GM19468 (cell line): Measurements from ENCODE around the gene GTF3A.

ENCODE experiments used
- ATAC-seq: cut with Tn5 transposase; IDR thresholded peaks from one replicate; pipeline ENCODE4 v1.9.1; 2021; ENCODE audit warnings: mild to moderate bottlenecking, moderate library complexity, moderate number of reproducible peaks; ENCODE audit not compliant: unreplicated experiment; ENCODE audit errors: extremely low read depth

GTF3A gene

GRCh38 chr13:27403727-27404385 is 20.6 kb upstream of the GTF3A start:
- no peak for ATAC-seq

GRCh38 chr13:27404680-27405079 is 19.7 kb upstream of the GTF3A start:
- ATAC-seq = no peak

- ATAC-seq = no peak
Measured at GRCh38 chr13:27405546-27406134, 18.8 kb upstream of the GTF3A start.

GRCh38 chr13:27406178-27406939 is 18.1 kb upstream of the GTF3A start:
- no peak for ATAC-seq

GRCh38 chr13:27408074-27408473 is 16.3 kb upstream of the GTF3A start:
- ATAC-seq = no peak

- no peak for ATAC-seq
Measured at GRCh38 chr13:27409013-27409412, 15.4 kb upstream of the GTF3A start.

- ATAC-seq = no peak
Measured at GRCh38 chr13:27411341-27411740, 13.1 kb upstream of the GTF3A start.

GRCh38 chr13:27415116-27415515 is 9.3 kb upstream of the GTF3A start:
- ATAC-seq = no peak

- no peak for ATAC-seq
Measured at GRCh38 chr13:27419328-27419727, 5.1 kb upstream of the GTF3A start.

- ATAC-seq = no peak
Measured at GRCh38 chr13:27421101-27421871, 3.1 kb upstream of the GTF3A start.

GRCh38 chr13:27423333-27423732 is 1.1 kb upstream of the GTF3A start:
- ATAC-seq = no peak

- no peak for ATAC-seq
Measured at GRCh38 chr13:27425158-27425917, 919 bp downstream of the GTF3A start.

- ATAC-seq = peak; percentile 43
Measured at GRCh38 chr13:27425918-27426630, 1.7 kb downstream of the GTF3A start.

GRCh38 chr13:27427641-27428040 is 3.2 kb downstream of the GTF3A start:
- no peak for ATAC-seq

GRCh38 chr13:27428160-27428559 is 3.7 kb downstream of the GTF3A start:
- no peak for ATAC-seq

GRCh38 chr13:27432180-27432579 is 7.8 kb downstream of the GTF3A start:
- no peak for ATAC-seq

- no peak for ATAC-seq
Measured at GRCh38 chr13:27432611-27433210, 8.3 kb downstream of the GTF3A start.

GRCh38 chr13:27437126-27437525 is 12.7 kb downstream of the GTF3A start:
- ATAC-seq = no peak

- ATAC-seq = no peak
Measured at GRCh38 chr13:27440408-27440807, 16.0 kb downstream of the GTF3A start.
